ENCODE results near the gene RPS26.
A peak's percentile ranks its signal among the peaks of the same experiment; 100 is the strongest.
"Not testable (repeated sequence)": the region's sequence is repeated elsewhere in the genome, so short reads cannot be mapped to it uniquely, and the experiment has no call there.

The RPS26 gene

DNA sequence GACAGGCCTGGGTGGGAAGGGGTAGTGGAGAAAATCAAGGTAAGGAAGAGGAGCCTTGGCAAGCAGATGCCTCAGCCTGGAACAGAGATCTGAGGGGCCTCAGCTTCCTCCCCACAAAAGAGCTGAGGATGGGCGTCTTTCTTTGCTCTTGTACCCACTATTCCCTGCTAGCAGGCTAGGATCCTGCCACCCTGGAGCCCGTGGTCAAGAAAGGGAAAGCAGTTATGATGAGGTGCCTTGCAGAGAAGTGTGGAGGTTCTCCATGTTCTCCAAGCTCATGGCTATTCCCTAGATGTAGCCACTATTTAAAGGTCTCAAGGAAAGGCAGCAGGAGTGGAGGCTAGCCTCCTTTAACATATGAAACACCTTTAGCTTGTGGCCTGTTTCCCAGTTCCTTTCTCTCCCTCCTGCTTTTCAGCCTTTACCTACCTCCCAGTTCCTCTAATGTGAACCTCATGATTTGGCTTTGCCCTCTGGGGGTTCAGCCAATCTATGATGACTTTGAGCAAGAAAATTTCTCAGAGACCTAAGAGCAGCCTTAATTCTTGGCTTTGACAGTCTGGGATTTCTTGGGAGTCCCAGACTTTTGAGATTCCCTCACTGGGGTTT lies 19.7 kb upstream of the RPS26 start:
- no peak for DNase-seq (ENCODE audit: low read depth)

DNA sequence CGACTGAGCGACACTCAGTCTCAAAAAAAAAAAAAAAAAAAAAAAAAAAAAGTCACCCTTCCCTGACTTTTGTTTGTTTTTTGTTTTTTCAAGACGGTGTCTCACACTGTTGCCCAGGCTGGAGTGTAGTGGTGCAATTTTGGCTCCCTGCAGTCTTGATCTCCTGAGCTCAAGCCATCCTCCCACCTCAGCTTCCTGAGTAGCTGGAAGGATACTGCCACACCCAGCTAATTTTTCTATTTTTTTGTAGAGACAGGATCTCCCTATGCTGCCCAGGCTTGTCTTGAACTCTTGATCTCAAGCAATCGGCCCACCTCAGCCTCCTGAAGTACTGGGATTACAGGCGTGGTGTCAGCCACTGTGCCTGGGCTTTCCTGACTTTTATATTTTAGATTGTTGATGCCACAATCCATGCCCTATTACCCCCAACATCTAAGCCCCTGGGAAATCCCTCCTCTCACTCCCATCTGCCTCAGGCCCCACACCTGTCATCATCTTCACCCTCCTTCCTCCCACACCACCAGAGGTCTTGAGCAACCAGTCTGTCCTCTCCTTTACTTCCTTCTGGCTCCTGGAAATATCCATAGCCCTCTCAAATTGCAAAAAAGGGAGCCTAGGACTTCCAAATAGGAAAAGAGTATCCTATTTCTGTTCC lies 13.1 kb upstream of the RPS26 start:
- DNase-seq (ENCODE audit: low read depth), result no peak

DNA sequence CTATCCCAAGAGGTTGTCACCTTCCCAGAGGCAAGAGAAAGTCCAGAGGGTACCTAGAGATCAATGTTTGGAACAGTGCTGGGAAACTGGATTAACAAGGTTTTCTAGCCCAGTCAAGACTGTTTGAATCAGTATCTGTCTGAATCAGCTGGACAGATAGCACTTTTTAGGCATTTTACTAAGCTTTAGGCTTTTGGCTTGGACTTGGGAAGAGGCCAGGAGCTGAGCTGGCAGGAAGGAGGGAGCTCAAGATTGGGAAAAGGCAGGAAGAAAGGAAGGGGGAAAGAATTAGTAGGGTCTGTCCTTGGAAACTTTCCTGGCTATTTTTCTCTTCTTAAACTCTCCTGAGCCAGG lies 12.6 kb upstream of the RPS26 start:
- peak; percentile 18 for DNase-seq (ENCODE audit: low read depth)

DNA sequence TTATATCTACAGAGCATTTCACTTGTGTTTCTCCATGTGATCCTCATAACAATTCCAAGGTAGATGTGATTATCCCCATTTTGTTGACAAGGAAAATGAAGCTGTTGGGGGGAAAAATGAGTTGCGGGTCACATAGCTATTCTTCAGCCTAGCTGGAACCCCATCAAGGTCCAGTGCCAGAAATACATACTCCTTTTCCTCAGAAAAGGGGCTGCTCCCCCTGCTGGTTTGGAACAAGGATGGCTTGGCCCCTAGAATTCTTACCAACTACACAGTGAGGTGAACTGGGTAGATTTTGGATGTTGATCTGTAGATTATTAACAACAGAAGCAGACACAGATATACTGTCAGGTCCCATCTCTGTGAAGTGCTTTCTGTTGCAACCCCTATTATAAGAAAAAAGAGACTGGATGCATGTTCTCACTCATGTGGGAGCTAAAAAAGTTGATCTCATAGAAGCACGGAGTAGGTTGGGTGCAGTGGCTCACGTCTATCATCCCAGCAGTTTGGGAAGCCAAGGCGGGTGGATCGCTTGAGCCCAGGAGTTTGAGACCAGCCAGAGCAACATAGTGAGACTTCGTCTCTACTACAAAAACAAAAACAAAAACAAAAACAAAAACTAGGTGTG lies 11.9 kb upstream of the RPS26 start:
- peak; percentile 77 for DNase-seq (ENCODE audit: low read depth)

DNA sequence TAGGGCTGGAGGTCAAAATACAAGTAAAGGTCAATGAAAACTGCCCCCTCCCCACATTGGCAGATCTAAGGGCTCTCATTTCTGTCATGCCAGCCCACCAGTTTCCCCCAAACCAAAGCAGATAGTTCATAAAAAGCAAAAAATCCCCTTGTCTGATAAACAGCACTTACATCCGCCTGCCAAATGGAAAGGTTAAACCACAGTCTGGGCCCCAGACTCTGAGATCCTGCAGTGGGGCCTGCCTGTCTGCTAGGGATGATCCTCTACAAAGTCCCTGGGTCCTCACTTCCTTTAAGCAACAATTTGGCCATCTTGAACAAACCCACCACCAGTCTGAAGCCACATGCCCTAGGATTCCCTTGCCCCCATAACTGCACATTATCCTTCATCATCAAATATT lies 9.7 kb upstream of the RPS26 start:
- DNase-seq (ENCODE audit: low read depth), result no peak

DNA sequence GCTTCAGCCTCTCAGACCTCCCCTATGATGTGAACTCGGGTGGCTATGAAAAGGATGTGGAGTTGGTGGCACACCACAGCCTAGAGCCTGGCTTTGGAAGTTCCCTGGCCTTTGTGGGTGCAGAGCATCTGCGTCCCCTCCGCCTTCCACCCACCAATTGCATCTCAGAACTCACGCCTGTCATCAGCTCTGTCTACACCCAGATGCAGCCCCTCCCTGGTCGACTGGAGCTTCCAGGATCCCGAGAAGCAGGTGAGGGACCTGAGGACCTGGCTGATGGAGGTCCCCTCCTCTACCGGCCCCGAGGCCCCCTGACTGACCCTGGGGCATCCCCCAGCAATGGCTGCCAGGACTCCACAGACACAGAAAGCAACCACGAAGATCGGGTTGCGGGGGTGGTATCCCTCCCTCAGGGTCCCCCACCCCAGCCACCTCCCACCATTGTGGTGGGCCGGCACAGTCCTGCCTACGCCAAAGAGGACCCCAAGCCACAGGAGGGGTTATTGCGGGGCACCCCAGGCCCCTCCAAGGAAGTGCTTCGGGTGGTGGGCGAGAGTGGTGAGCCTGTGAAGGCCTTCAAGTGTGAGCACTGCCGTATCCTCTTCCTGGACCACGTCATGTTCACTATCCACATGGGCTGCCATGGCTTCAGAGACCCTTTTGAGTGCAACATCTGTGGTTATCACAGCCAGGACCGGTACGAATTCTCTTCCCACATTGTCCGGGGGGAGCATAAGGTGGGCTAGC lies 7.0 kb upstream of the RPS26 start:
- DNase-seq (ENCODE audit: low read depth), result no peak

DNA sequence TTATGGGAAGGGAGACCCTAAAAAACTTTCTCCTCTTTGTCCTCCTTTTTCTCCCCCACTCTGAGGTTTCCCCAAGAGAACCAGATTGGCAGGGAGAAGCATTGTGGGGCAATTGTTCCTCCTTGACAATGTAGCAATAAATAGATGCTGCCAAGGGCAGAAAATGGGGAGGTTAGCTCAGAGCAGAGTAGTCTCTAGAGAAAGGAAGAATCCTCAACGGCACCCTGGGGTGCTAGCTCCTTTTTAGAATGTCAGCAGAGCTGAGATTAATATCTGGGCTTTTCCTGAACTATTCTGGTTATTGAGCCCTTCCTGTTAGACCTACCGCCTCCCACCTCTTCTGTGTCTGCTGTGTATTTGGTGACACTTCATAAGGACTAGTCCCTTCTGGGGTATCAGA lies 4.6 kb upstream of the RPS26 start:
- DNase-seq (ENCODE audit: low read depth), result no peak

DNA sequence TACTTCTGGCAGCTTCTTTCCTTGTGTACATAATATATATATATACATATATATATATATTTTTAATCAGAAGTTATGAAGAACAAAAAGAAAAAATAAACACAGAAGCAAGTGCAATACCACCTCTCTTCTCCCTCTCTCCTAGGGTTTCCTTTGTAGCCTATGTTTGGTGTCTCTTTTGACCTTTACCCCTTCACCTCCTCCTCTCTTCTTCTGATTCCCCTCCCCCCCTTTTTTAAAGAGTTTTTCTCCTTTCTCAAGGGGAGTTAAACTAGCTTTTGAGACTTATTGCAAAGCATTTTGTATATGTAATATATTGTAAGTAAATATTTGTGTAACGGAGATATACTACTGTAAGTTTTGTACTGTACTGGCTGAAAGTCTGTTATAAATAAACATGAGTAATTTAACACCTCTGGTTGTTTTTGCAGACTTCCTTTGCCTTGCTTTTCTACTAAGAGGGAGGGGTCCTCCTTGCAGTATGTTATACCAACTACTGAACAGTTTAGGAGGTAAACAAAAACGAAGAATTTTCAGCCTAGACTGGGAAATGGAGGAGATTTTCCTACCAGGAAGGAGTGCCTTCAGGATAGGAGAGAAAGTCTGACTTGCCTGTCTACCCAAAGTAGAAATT lies 3.6 kb upstream of the RPS26 start:
- no peak for DNase-seq (ENCODE audit: low read depth)

DNA sequence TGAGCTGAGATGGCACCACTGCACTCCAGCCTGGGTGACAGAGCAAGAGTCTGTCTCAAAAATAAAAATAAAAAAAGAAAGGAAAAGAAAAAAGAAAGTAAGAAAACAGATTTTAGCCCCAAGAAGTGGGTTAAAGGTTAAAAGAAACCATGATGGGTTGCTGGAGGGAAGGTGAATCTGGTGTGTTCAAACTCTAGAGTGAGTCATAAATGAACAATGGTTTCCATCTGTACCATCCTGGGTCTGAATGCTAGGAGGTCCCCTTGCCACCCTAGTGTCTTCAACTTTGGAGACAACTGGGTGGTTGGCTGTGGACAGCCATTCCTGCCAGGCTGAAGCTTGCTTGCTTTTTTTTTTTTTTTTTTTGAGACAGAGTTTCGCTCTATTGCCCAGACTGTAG lies 1.6 kb upstream of the RPS26 start:
- DNase-seq (ENCODE audit: low read depth), result peak; percentile 11

DNA sequence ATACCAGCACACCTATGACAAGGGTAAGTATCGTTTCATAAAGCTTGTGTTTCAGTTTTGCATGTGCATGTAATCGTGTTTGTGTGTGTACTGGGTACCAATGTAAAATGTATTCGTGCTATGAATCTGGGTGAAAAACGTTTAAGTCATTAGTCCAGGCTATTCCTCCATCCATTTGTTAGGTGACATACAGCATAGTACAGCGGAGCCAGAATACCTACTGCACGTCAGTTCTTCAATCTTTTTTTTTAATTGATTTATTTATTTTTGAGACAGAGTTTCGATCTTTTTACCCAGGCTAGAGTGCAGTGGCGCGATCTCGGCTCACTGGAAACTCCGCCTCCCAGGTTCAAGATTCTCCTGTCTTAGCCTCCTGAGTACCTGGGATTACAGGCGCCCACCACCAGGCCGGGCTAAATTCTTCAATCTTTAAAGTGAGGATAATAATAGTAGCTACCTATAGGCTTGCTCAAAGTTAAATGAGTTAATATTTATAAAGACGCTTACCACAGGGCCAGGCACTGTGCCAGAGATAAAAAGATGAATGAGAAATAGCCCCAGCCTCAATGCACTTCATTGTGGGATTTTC lies 661 bp upstream of the RPS26 start:
- DNase-seq (ENCODE audit: low read depth), result no peak

DNA sequence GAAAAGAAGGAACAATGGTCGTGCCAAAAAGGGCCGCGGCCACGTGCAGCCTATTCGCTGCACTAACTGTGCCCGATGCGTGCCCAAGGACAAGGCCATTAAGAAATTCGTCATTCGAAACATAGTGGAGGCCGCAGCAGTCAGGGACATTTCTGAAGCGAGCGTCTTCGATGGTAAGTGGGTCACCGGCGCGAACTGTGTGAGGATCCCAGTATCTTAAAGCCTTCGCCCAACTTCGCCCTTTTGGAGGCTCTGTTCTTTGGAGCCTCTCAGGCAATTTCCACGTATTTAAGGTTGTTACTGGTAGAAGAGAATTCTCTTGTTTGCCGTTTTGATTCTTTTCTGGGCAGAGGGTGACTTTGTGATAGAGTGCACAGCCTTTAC lies 704 bp downstream of the RPS26 start:
- DNase-seq (ENCODE audit: low read depth), result peak; percentile 14

DNA sequence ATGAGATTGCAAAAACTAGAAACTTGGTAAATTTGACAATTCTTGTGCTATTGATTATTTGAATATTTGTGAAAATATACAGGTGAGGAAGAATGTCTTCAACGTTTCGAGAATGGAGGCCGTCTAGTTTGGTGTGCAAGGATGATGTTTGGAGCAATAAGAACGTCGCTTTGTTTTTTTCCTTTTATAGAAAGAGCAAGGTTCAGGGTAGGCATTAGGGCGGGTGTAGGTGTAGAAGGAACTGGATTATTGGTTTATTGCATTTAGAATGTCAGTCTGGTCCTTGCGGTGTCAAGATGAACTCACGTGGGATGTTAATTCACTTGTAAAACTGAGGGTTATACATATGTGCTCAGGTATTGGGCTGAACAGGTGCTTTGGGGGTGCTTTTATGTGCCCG lies 1.1 kb downstream of the RPS26 start:
- no peak for DNase-seq (ENCODE audit: low read depth)

DNA sequence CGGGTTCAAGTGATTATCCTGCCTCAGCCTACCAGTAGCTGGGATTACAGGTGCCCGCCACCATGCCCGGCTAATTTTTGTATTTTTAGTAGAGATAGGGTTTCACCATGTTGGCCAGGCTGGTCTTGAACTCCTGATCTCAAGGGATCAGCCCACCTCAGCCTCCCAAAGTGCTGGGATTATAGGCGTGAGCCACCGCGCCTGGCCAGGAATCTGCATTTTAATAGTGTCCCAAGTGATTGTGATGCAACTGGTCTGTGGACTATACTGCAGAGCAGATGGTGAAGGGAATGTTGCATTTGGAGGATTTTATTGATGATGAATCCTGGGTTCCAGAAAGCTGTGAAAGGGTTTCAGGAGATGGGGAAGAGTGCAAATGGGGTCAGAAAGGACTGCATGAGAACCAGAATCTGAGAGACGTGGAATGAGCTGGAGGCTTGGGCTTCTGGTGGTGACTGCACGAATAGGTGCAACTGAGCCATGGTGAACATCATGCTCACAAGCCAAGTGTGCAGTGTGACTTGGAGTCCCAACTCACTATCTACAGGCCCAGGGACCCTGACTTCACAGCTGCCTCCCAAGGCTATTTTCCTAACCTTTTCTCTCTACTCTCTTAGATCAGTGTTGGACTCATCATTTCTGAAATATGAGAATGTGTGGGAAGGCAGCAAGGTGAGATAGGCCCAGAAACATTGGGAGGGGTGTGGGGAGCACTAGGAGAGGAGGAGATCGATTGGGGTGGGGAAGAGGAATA lies 4.5 kb downstream of the RPS26 start:
- peak; percentile 33 for DNase-seq (ENCODE audit: low read depth)

DNA sequence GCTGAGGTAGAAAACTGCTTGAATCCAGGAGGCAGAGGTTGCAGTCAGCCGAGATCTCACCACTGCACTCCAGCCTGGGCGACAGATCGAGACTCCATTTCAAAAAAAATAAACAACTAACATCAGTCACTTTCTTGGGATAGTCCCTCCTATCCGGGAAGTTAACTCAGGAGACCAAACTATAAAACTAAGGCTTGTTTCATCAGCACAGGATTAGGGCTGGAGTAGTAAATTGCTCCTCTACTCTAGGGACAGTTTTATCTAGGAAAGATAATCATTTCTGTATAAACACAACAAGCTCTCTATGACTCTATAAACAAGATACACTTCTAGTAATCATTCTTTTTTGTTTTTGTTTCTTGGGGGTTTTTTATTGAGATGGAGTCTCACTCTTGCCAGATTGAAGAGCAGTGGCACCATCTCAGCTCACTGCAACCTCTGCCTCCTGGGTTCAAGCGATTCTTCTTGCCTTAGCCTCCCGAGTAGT lies 11.7 kb downstream of the RPS26 start:
- DNase-seq (ENCODE audit: low read depth), result no peak

DNA sequence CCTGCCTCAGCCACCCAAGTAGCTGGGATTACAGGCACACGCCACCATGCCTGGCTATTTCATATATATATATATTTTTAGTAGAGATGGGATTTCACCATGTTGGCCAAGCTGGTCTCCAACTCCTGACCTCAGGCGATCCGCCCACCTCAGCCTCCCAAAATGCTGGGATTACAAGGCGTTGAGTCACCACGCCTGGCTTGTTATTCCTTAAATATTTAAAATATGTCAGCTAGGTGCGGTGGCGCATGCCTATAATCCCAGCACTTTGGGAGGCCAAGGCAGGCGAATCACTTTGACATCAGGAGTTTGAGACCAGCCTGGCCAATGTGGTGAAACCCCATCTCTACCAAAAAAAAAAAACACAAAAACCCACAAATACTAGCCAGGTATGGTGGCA lies 18.2 kb downstream of the RPS26 start:
- peak; percentile 89 for DNase-seq (ENCODE audit: low read depth)

DNA sequence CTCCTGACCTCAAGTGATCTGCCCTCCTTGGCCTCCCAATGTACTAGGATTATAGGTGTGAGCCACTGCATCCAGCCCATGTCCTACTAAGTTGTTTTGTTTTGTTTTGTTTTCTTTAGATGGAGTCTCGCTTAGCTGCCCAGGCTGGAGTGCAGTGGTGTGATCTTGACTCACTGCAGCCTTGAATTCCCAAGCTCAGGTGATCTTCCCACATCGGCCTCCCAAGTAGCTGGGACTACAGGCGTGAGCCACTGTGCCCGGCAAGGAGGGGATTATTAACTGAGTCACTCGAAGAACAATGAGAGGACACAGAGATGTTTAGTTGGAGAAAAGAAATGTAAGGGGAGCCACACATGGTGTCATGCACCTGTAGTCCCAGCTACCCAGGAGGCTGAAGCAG lies 20.3 kb downstream of the RPS26 start:
- no peak for DNase-seq (ENCODE audit: low read depth)

DNA sequence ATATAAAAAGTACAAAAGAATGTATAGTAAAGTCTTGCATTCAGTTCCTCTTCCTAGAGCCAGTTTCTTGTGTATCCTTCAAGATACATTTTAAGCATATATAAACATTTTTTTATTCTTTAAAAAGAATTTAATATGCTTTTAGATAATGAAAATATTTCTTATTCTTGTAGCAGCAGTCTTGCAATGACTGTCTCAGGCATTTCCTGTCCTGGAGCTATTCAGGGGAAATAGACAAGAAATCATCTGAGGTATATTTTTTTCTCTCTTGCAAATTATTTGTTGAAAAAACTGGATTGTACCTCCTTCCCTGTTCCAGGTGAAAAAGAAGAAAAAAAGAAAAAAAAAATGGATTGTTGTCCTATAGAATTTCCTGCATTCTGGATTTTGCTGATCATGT lies 21.3 kb downstream of the RPS26 start:
- DNase-seq (ENCODE audit: low read depth), result peak; percentile 40

DNA sequence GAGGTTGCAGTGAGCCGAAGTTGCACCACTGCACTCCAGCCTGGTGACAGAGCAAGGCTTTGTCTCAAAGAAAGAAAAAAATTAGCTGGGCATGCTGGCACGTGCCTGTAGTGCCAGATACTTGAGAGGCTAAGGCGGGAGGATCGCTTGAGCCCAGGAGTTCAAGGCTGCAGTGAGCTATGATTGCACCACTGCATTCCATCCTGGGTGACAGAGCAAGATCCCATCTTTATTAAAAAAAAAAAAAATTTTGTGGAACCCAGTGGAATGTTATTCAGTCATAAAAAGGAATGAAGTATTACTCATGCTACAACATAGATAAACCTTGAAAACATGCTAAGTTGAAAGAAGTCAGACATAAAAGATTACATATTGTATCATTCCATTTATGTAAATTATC lies 29.9 kb downstream of the RPS26 start:
- DNase-seq (ENCODE audit: low read depth), result peak; percentile 75

DNA sequence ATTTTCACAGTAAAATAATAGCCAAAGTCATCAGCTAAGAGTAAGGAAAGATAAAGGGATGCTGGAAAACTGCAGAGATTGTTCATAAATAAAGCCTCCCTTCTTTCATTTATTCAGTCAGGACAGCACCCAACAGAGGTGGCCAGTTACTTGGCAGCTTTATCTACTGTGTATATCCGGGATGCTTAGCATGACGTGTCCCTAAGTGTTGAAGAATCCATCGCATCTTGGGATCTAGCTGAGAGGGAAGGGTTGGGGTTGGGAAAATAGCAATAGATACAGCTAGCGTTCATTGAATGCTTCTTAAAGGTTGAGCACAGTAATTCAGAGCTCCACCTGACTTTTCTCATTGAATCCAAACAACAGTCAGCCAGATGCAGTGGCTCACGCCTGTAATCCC lies 32.7 kb downstream of the RPS26 start:
- DNase-seq (ENCODE audit: low read depth), result no peak

DNA sequence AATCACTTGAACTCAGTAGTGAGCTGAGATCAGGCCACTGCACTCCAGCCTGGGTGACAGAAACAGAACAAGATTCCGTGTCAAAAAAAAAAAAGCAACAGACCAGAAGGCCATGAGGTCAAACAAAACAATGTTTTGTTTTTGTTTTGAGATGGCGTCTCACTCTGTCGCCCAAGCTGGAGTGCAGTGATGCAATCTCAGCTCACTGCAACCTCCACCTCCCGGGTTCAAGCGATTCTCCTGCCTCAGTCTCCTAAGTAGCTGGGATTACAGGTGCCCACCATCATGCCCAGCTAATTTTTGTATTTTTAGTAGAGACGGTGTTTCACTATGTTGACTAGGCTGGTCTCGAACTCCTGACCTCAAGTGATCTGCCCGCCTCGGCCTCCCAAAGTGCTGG lies 36.2 kb downstream of the RPS26 start:
- not testable (repeated sequence) for DNase-seq (ENCODE audit: low read depth)

DNA sequence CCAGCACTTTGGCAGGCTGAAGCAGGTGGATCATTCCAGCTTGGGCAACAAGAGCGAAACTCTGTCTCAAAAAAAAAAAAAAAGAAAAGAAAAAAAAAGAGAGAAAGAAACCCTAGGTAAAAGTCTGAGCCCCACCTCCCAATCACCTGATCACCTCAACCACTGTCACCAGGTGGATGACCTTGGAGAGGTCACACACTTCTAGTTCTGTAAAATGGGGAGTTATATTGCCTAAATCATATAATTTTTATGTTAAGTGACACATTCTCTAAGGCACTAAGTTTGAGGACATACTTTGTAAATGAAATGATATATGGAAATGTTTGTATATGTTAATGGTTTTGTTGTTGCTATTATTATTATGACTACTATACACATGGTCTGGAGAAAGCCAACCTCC lies 36.7 kb downstream of the RPS26 start:
- DNase-seq (ENCODE audit: low read depth), result no peak
